Testis (tissue), 3 donors: ENCODE results near the gene TOMM40. TPM values are rescaled to one million over a fixed set of nuclear protein-coding genes. Genes with fewer than 3 reads are reported as not detected.

Experiments used
- DNase-seq: peaks from one replicate; pipeline ENCODE4 v3.0.0-alpha.2; 2019
- H3K27ac ChIP-seq, 2 donors: fragments of 200-600 bp; sonication (generic); one replicate each; pipeline ENCODE4 v1.5.1; 2019
- H3K27me3 ChIP-seq: fragments of 200-600 bp; sonication (generic); one replicate; pipeline ENCODE4 v1.5.1; 2019
- H3K36me3 ChIP-seq: fragments of 200-600 bp; sonication (generic); one replicate; pipeline ENCODE4 v1.5.1; 2017; ENCODE audit warnings: low read depth; ENCODE audit errors: missing control alignments
- H3K4me1 ChIP-seq: fragments of 200-600 bp; sonication (generic); one replicate; pipeline ENCODE4 v1.5.1; 2019
- H3K4me3 ChIP-seq, 2 donors: fragments of 200-600 bp; sonication (generic); one replicate each; pipeline ENCODE4 v1.5.1; 2017 to 2019
- H3K9me3 ChIP-seq: fragments of 200-600 bp; sonication (generic); one replicate; pipeline ENCODE4 v1.5.1; 2017
- CTCF ChIP-seq, 3 experiments: fragments of 450-650 bp in 2 of 3; fragments of 200-600 bp in 1 of 3; sonication (generic) in 1 of 3; IDR thresholded peaks; one replicate each; pipeline ENCODE4 v1.5.1; 2016 to 2019; ENCODE audit warnings: antibody characterized with exemption in 3 of 3, mild to moderate bottlenecking in 2 of 3, moderate library complexity in 1 of 3
- POLR2A ChIP-seq: fragments of 450-650 bp; IDR thresholded peaks from one replicate; pipeline ENCODE4 v1.6.1; 2017; ENCODE audit warnings: antibody characterized with exemption, mild to moderate bottlenecking, moderate library complexity
- WGBS, 2 donors: methylation state at CpG; one replicate each; pipeline ENCODE4 v1.1.5; 2018; 5-methylcytosine and 5-hydroxymethylcytosine counted together
- intact Hi-C: fragments of 100-400 bp; cut with DNase I; formaldehyde crosslinking; loops from one replicate; pipeline ENCODE4 v1.15.1; 2023; ENCODE audit warnings: low total_unique reads
- polyA plus RNA-seq: library from polyadenylated mRNA; stranded (reverse); fragments of 350-450 nt; fragmentation: Illumina TruSeq; extraction: RNeasy Lipid Tissue Mini Kit (QIAGEN cat#74804); gene quantifications from one replicate; pipeline ENCODE4 v1.2.3, GENCODE V29; 2014; ENCODE audit warnings: low read depth, low replicate concordance; ENCODE audit not compliant: insufficient read depth
- total RNA-seq, 2 donors: library from RNA; depleted of rRNA; stranded (reverse); fragments of >200 nt; gene quantifications; one replicate each; pipeline ENCODE4 v1.2.3, GENCODE V29; 2016

The TOMM40 gene
- total and polyA plus RNA-seq, 3 donors from 2014 or later, result 43.1 to 67.3 (median 54.7) TPM

GRCh38 chr19:44890366-44891015 is 563 bp upstream of the TOMM40 start:
- TF ChIP-seq POLR2A (no peak), CTCF (IDR thresholded peaks at IDR 0.05) (no peak)
- peak overlapping the region; percentile 87 to 94 for H3K27ac ChIP-seq
- H3K27me3 ChIP-seq, result no peaks in the 10 kb centered on the region
- peaks cover 22% of the 10 kb centered on the region for H3K4me1 ChIP-seq
- H3K4me3 ChIP-seq, result peak overlapping the region; percentile 43 to 69
- 0 to 1% methylated on average over 25 to 38 of the region's 40 CpGs for WGBS, 2 donors
- intact Hi-C loops, result no loop called here
- peak; percentile 100 for DNase-seq
- H3K9me3 ChIP-seq, result no peaks in the 10 kb centered on the region
- no peaks in the 10 kb centered on the region for H3K36me3 ChIP-seq

- no peak for DNase-seq
- intact Hi-C loops, result no loop called here
- no peak overlapping the region for H3K27ac ChIP-seq
- H3K4me1 ChIP-seq, result peaks cover 22% of the 10 kb centered on the region
- no peaks in the 10 kb centered on the region for H3K9me3 ChIP-seq
- H3K27me3 ChIP-seq, result no peaks in the 10 kb centered on the region
- no peaks in the 10 kb centered on the region for H3K36me3 ChIP-seq
- no peak for TF ChIP-seq CTCF (IDR thresholded peaks at IDR 0.05)
- TF ChIP-seq POLR2A, result no peak
- H3K4me3 ChIP-seq, result no peak overlapping the region
- WGBS, 2 donors, result 78 to 87% methylated on average over 7 of the region's 7 CpGs
These were observed 1.9 kb downstream of the TOMM40 start for GRCh38 chr19:44892932-44893331.

- H3K4me1 ChIP-seq, result peaks cover 22% of the 10 kb centered on the region
- H3K4me3 ChIP-seq, result no peak overlapping the region
- H3K27me3 ChIP-seq, result no peaks in the 10 kb centered on the region
- intact Hi-C loops, result no loop called here
- no peaks in the 10 kb centered on the region for H3K9me3 ChIP-seq
- no peaks in the 10 kb centered on the region for H3K36me3 ChIP-seq
- DNase-seq, result no peak
- WGBS, 2 donors, result 78 to 89% methylated on average over 11 to 18 of the region's 18 CpGs
- TF ChIP-seq CTCF (IDR thresholded peaks at IDR 0.05) (no peak), POLR2A (no peak)
- H3K27ac ChIP-seq, result no peak overlapping the region
These were observed 2.4 kb downstream of the TOMM40 start for GRCh38 chr19:44893332-44894051.

GRCh38 chr19:44894052-44894400 is 3.0 kb downstream of the TOMM40 start:
- Histone ChIP-seq H3K27me3 (no peaks in the 10 kb centered on the region), H3K4me1 (peaks cover 22% of the 10 kb centered on the region), H3K36me3 (no peaks in the 10 kb centered on the region), H3K4me3 (no peak overlapping the region), H3K27ac (no peak overlapping the region), H3K9me3 (no peaks in the 10 kb centered on the region)
- TF ChIP-seq POLR2A (no peak), CTCF (IDR thresholded peaks at IDR 0.05) (no peak)
- DNase-seq, result no peak
- WGBS, 2 donors, result 87 to 95% methylated on average over 4 to 6 of the region's 6 CpGs
- intact Hi-C loops, result no loop called here
